PC-3 (cell line): ENCODE data around the gene NDUFB10. TPM values are rescaled to one million over a fixed set of nuclear protein-coding genes. Genes with fewer than 3 reads are reported as not detected.

Experiments
- ATAC-seq: fragments of 200-7000 bp; cut with Tn5 transposase; 2 replicates; pipeline ENCODE4 v1.9.1; 2020; ENCODE audit warnings: mild to moderate bottlenecking, moderate library complexity
- BruUV-seq: library from RNA; stranded (reverse); fragments of 400-500 nt; replicated peaks from 2 replicates; lab custom pipeline; 2021; lab: Mats Ljungman, UMichigan
- CTCF ChIA-PET: fragments of 300-600 bp; sonication (Branson Sonifier 250); formaldehyde crosslinking; loops from one replicate; lab custom pipeline; 2022; ENCODE audit warnings: antibody characterized with exemption; lab: Charles Lee
- POLR2A ChIA-PET: fragments of 300-600 bp; sonication (Branson Sonifier 250); formaldehyde crosslinking; loops from one replicate; lab custom pipeline; 2022; ENCODE audit warnings: antibody characterized with exemption; ENCODE audit not compliant: unreplicated experiment; lab: Charles Lee
- DNase-seq: peaks from one replicate; pipeline ENCODE4 v3.0.0-alpha.2; 2015
- H2AFZ ChIP-seq: fragments of 300-600 bp; sonication (generic); 2 replicates; pipeline ENCODE4 v1.6.0; 2016; ENCODE audit warnings: antibody characterized with exemption, low read length
- H3F3A ChIP-seq: fragments of 300-600 bp; sonication (generic); one replicate; pipeline ENCODE4 v1.6.0; 2017; ENCODE audit warnings: antibody characterized with exemption, low read length, control low read depth, mild to moderate bottlenecking; ENCODE audit not compliant: unreplicated experiment
- H3K27ac ChIP-seq: fragments of 300-600 bp; sonication (generic); 2 replicates; pipeline ENCODE4 v1.5.1; 2016; ENCODE audit warnings: mild to moderate bottlenecking, low read length
- H3K27me3 ChIP-seq: fragments of 300-600 bp; sonication (generic); 2 replicates; pipeline ENCODE4 v1.6.1; 2016; ENCODE audit warnings: low read length, mixed read lengths
- H3K36me3 ChIP-seq: fragments of 300-600 bp; sonication (generic); 2 replicates; pipeline ENCODE4 v1.6.1; 2016; ENCODE audit warnings: low read depth, mixed run types, low read length, mixed read lengths
- H3K4me1 ChIP-seq: fragments of 300-600 bp; sonication (generic); 2 replicates; pipeline ENCODE4 v1.5.1; 2016; ENCODE audit warnings: low read length; ENCODE audit not compliant: insufficient read depth
- H3K4me2 ChIP-seq: fragments of 300-600 bp; sonication (generic); 2 replicates; pipeline ENCODE4 v1.6.0; 2016; ENCODE audit warnings: low read length
- H3K4me3 ChIP-seq: fragments of 300-600 bp; sonication (generic); 2 replicates; pipeline ENCODE4 v1.5.1; 2016; ENCODE audit warnings: mild to moderate bottlenecking, low read length, mixed read lengths
- H3K79me2 ChIP-seq: fragments of 300-600 bp; sonication (generic); 2 replicates; pipeline ENCODE4 v1.6.1; 2017; ENCODE audit warnings: low read length, mixed read lengths
- H3K9ac ChIP-seq: fragments of 300-600 bp; sonication (generic); 2 replicates; pipeline ENCODE4 v1.6.0; 2016; ENCODE audit warnings: mild to moderate bottlenecking, low read length
- H3K9me2 ChIP-seq: fragments of 300-600 bp; sonication (generic); replicated peaks from 2 replicates; pipeline ENCODE4 v1.6.1; 2016; ENCODE audit warnings: mixed run types, low read length, mixed read lengths
- H3K9me3 ChIP-seq: fragments of 300-600 bp; sonication (generic); 2 replicates; pipeline ENCODE4 v1.6.1; 2016; ENCODE audit warnings: low read length, mixed read lengths
- H4K20me1 ChIP-seq: fragments of 300-600 bp; sonication (generic); 2 replicates; pipeline ENCODE4 v1.6.1; 2016; ENCODE audit warnings: low read length, mixed read lengths
- EZH2 ChIP-seq: fragments of 300-600 bp; sonication (generic); IDR thresholded peaks from one replicate; pipeline ENCODE4 v1.6.1; 2017; ENCODE audit warnings: antibody characterized with exemption, mild to moderate bottlenecking, low read length; ENCODE audit not compliant: unreplicated experiment
- EZH2phosphoT487 ChIP-seq: fragments of 300-600 bp; sonication (generic); IDR thresholded peaks from 2 replicates; pipeline ENCODE4 v1.6.1; 2018; ENCODE audit warnings: mild to moderate bottlenecking, antibody characterized with exemption, low read length, borderline replicate concordance
- intact Hi-C: fragments of 100-400 bp; cut with micrococcal nuclease; formaldehyde crosslinking; loops from 2 replicates; pipeline ENCODE4 v1.9.0; 2023
- total RNA-seq: library from RNA; depleted of rRNA; stranded (reverse); fragments of >200 nt; gene quantifications from 2 replicates; pipeline ENCODE4 v1.2.3, GENCODE V29; 2014
- TF ChIP-seq, protein P1 (sequence below): fragments of 300-600 bp; sonication (generic); conservative IDR thresholded peaks from 2 replicates; pipeline ENCODE4 v1.5.1; 2017; ENCODE audit warnings: antibody characterized with exemption, low read depth, mild to moderate bottlenecking, low read length

The NDUFB10 gene
- total RNA-seq, 1 experiment from 2014 or later, result 530 TPM

DNA sequence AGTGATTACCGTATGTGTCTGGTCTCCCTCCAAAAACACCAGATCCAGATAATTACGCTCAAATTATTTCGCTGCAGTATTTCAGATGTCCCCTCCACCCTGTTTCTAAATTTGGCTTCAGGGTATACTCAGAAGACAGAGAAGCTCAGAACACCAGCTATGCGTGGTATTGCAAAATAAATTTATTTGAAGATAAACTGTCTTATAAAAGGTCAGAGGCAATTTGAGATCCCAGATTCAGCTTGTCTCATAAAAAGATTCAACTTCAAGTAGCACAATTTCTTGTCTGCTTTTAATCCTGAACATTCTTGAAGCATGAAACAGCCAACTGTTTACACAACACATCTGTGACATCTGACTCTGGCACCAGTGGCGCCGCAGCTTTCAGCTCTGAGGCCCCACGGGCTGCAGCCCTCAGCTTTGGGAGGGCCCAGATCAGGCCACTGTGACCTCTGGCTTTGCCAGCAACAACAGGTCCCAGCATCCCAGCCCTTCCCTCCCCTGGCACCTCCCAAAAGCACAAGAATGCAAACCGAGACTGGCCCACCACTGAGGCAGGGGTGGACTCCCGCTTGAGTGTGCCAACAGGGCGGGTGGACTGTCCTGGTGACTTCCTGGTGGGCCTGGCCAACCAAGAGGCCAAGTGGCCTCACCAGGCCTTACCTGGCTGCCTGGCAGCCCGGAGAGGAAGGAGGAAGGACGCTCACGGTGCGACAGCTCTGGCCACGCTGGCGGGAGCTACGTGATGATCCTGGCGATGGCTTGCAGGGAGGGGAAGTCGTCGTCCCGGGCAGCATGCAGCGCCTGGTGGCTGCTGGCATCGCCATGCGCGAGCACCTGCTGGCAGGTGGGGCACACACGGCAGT, 38.4 kb downstream of the NDUFB10 start:
- Histone ChIP-seq H3K9ac (no peak overlapping the region), H3K27me3 (no peaks in the 10 kb centered on the region), H3K4me2 (no peak overlapping the region), H3K79me2 (no peaks in the 10 kb centered on the region), H3K9me3 (no peaks in the 10 kb centered on the region), H3K27ac (no peak overlapping the region), H3K36me3 (peaks cover 3% of the 10 kb centered on the region; the same call in 1 of the 2 replicates), H4K20me1 (no peaks in the 10 kb centered on the region), H3K4me3 (no peak overlapping the region), H3F3A (no peaks in the 10 kb centered on the region), H2AFZ (no peak overlapping the region), H3K4me1 (peaks cover 4% of the 10 kb centered on the region; the same call in 1 of the 2 replicates), H3K9me2 (no peaks in the 10 kb centered on the region)
- TF ChIP-seq EZH2, result no peak
- TF ChIP-seq EZH2phosphoT487, result no peak
- TF ChIP-seq, protein P1, sequence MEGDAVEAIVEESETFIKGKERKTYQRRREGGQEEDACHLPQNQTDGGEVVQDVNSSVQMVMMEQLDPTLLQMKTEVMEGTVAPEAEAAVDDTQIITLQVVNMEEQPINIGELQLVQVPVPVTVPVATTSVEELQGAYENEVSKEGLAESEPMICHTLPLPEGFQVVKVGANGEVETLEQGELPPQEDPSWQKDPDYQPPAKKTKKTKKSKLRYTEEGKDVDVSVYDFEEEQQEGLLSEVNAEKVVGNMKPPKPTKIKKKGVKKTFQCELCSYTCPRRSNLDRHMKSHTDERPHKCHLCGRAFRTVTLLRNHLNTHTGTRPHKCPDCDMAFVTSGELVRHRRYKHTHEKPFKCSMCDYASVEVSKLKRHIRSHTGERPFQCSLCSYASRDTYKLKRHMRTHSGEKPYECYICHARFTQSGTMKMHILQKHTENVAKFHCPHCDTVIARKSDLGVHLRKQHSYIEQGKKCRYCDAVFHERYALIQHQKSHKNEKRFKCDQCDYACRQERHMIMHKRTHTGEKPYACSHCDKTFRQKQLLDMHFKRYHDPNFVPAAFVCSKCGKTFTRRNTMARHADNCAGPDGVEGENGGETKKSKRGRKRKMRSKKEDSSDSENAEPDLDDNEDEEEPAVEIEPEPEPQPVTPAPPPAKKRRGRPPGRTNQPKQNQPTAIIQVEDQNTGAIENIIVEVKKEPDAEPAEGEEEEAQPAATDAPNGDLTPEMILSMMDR, result no peak
- DNase-seq (no peak), ATAC-seq (no peak)
- ChIA-PET CTCF (interaction anchor here (0.5 kb wide), 1 partner anchor 168 kb away, joined by 3 read pairs; no protein-coding TSS in a partner anchor), POLR2A (no interaction called here)
- intact Hi-C loops, result no loop called here
- TSS peak; percentile 25 for BruUV-seq

DNA sequence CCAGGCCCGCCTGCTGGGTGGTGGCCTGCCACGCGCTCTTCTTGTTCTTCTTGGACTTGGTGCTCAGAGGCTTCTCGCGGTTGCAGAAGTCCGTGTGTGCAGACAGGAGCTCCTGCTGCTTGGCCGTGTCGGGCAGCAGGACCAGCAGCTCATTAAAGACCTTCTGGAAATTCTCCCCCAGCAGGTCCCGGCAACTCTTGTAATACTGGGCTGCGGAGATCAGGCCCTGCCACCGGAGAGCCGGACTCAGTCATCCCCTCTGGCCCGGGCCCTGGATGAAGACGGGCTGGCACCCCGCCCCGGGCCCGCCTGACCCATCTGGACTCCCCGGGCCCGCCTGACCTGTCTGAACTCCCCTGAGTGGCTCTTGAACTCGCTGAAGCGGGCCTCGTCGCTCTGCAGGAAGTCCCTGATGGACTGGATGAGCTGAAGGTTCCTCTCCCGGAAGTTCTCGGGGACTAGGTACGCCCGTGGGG, 39.1 kb downstream of the NDUFB10 start:
- peaks cover 3% of the 10 kb centered on the region; the same call in 1 of the 2 replicates for H4K20me1 ChIP-seq
- H3K79me2 ChIP-seq, result peaks cover 4% of the 10 kb centered on the region
- no TSS peak for BruUV-seq
- no peak overlapping the region for H3K9ac ChIP-seq
- CTCF ChIA-PET, result no interaction called here
- peaks cover 3% of the 10 kb centered on the region; the same call in 1 of the 2 replicates for H3K36me3 ChIP-seq
- DNase-seq (no peak), ATAC-seq (no peak)
- no peaks in the 10 kb centered on the region for H3F3A ChIP-seq
- no peaks in the 10 kb centered on the region for H3K27me3 ChIP-seq
- POLR2A ChIA-PET, result no interaction called here
- no peak for TF ChIP-seq EZH2phosphoT487
- TF ChIP-seq, protein P1, result no peak
- no peak for TF ChIP-seq EZH2
- H3K4me3 ChIP-seq, result no peak overlapping the region
- no peaks in the 10 kb centered on the region for H3K9me3 ChIP-seq
- no peaks in the 10 kb centered on the region for H3K9me2 ChIP-seq
- no peak overlapping the region for H2AFZ ChIP-seq
- no peak overlapping the region for H3K4me2 ChIP-seq
- no peak overlapping the region for H3K27ac ChIP-seq
- peaks cover 3% of the 10 kb centered on the region; the same call in 1 of the 2 replicates for H3K4me1 ChIP-seq
- intact Hi-C loops, result no loop called here
